Kidney glomerular epithelial cell (primary cell): Measurements from ENCODE around the gene MTSS2.

Experiments
- DNase-seq: peaks from one replicate; lab custom pipeline; 2025; lab: John Stamatoyannopoulos, UW

MTSS2 gene, protein sequence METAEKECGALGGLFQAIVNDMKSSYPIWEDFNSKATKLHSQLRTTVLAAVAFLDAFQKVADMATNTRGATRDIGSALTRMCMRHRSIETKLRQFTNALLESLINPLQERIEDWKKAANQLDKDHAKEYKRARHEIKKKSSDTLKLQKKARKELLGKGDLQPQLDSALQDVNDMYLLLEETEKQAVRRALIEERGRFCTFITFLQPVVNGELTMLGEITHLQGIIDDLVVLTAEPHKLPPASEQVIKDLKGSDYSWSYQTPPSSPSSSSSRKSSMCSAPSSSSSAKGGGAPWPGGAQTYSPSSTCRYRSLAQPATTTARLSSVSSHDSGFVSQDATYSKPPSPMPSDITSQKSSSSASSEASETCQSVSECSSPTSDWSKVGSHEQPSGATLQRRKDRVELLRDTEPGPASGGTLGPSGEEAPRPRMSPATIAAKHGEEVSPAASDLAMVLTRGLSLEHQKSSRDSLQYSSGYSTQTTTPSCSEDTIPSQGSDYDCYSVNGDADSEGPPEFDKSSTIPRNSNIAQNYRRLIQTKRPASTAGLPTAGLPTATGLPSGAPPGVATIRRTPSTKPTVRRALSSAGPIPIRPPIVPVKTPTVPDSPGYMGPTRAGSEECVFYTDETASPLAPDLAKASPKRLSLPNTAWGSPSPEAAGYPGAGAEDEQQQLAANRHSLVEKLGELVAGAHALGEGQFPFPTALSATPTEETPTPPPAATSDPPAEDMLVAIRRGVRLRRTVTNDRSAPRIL

DNA sequence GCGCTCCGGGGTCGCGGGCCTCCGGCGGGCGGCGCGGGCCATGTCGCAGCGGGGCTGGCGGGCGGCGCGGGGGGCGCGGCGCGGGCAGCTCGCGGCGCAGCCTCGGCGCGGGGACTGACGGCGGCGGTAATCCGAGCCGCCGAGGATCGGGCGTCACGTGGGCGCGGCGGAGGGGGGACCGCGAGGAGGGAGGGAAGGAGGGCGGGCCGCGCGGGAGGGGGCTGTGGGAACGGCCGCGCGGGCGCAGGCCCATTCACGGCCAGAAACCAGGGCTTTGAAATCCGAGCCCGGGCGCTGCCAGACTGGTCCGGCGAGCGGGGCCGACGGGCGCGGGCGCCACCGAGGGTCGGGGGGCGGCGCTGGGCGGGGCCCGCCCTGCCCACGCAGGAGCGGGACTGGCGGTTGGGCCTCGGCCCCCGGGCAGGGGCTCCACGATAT, at the start of gene MTSS2:
Gene MTSS2, minus strand, starts transcription at position 116 of the 438 bp plus-strand sequence. CDS start 262 bp downstream, outside the sequence.
- peak; percentile 20 for DNase-seq

DNA sequence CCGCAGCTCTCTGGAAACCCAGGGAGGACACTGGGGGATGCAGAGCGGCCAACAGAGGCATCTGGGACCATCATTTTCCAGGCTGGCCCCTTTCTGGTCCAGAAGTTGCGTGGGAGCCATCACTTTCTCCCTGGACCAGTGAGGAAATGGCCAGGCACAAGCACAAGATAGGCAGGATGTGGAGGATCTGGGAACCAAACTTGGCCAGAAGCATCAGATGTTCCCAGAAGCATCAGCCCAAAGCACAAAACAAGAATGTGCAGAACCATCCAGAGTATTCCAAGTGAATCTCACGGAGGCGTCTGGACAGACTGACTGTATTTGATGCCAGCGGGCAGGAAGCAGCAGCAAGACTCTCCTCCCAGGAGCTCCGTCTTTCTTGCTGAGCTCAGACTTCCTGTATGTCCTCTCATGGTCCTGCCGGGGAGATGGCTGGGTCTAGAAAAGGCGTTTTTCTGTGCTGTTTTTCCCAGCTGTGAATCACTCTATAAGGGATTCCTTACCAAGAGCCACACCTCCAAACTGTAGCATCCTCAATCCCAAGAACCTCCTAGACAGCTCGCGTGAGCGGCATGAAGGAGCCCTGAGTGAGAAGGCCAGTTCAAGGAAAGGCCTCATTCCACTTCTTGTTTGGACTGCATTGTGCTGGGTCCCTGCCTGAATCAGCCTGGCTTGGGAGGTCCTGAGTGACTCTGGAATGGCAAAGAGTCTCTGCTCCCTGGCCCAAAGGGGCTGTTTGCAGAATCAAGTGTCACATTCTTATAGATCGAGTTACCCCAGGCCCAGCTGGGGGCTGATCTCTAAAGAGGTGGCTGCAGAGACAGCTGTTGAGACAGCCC, 49.5 kb upstream of the MTSS2 start:
- no peak for DNase-seq

DNA sequence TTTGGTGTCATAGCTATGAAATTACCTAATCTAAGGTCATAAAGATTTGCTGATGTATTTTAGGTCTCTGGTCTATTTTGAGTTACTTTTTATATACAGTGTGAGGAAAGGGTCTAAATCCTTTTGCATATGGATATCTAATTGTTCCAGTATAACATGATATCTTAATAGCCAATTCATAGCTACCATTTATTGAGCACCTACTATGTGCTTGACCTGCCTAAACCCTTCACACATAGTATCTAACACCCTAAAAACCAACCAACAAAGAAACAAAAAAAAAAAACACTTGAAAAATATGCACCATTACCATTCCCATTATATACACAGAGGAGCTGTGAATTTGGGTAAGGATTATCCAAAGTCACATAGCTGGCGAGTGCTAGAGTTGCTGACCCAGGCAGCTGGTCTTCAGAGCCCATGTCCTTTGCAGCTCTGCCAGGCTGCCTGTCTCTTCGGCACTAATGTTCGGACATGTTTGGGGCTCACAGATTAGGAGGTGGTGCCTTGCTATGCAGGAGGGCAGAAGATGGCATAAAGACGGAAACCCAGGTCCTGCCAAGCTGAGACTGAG, 48.8 kb upstream of the MTSS2 start:
- DNase-seq = no peak

DNA sequence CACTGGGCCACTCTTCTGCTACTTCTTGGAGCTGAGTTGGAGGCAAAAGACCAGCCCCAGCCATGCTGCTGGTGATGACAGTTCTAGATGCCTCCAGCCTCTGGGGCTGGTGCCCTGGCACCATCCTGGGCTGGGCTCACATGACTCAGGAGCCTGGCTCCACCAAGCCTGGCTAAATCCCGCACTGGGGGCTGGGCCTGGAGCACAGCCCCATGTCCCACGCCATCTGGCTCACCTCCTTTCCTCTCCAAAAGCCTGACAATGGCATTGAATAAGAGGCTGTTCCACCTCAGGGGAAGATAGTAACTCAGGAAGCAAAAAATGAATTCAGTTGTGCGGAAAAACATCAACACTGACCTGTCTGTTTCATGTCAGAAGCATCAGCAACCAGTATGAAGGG, 45.1 kb upstream of the MTSS2 start:
- no peak for DNase-seq

DNA sequence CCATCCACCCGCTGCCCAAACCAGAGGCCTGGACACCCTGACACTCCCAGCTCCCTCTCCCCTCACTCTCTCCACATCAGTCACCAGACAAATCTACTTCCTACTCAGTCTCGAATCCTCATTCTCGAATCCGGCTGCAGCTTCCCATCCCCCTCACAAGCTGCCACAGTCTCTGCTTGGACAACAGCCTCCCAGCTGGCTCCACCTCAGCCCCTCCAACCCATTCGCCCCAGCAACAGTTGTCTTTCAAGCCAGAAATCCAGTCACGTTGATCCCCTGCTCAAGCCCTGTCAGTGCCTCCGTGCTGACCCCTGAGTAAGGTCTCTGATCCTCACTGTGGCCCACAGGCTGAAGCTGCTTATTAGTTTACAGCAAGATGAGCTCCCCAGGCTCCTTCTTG, 44.2 kb upstream of the MTSS2 start:
- DNase-seq = no peak

DNA sequence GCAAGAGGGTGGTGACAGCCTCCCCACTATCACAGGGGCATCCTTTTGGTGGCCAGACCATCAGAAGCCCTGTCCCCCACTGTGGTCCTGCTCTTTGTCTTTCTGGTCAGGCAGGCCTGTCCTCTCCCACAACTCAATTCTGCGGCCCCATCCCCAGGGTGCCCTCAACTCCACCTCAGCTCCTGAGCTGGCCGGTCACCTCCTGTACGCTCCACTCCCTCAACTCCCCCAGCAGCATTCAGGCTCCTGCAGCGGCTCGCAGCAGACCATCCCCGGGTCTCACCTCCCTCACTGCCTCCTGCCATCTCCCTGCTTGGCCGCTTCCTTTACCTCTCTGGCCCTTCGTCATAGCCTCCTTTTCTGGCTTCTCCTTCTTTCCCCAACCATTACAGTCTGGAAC, 43.4 kb upstream of the MTSS2 start:
- DNase-seq = no peak

DNA sequence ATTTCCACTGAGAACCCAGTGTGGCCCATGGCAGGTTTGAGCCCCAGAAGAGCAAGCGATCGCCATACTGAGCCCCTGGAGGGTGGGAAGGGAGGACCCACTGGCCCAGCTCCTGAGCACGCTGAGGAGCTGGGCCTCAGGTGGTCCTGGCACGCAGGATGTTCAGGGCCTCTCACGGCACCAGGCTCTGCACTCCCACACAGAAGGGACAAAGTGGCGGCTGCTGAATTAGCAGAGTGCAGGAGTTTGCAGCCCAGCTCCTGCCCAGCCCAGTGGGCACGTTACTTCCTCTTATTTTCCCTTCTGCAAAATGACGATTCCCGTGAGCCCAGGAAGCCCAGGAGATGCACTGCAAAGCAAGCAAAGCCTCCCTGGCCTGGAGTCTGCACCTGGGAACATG, 42.3 kb upstream of the MTSS2 start:
- DNase-seq = no peak

DNA sequence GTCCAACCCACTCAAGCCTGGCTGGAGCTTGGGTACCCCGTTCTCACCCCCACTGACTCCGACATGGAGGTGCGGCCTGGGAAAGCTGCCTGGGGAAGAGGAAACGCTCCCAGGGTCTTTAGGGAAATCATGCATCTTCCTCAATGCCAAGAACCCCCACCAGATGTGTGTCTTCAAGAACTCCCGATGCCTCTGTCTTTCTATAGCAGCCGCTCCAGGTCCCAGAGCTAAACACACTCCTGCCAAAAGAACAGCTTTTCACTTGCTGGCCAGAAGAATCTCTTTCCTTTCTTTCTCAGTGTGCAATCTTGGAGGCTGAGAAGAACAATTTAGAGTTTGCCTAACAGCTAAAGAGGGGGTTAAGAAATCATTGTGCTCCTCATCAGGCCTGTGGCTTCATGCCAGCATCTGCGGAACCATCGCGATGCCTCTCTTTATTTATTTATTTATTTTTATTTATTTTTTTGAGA, 41.1 kb upstream of the MTSS2 start:
- DNase-seq = no peak

DNA sequence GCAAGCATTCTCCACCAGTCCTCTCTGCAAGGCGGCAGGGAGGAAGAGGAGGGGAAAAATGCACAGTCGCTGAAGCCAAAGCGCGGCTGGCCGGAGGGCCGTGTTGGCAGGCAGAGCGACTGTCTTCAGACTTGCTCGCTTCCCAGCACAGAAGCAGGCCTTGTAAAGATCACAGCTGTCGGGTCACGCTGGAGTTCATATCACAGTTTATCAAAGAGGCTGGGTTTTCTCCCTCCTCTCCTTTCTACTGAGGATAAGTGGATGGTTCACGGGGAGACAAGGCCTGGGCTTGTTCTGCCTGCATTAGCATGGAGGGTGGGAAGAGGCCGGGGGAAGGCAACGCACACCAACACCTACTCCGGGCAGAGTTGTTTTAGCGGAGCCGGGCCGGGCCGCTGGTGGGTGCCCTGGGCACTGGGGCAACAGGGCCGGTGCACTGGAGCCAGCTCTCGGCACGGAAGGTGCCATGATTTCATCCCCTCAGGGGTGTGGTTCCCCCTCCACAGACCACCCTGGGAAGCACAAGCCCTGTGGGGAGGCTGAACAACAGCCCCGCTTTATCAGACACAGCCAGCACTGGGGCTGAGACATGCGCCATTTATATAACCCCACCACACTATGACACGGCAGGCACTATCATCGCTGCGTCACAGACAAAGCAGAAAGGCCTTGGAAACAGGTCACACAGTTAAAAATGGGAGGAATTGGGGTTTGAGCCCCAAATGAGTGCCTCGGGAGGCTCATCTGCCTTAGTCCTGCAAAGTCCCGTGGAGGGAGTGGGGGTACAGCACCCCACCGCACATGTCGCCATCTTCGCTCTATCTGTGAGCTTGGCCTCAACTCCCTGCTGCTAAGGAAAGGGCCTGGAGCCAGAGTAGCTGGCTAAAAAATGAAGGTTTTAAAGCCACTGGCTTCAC, 40.3 kb upstream of the MTSS2 start:
- DNase-seq = no peak

DNA sequence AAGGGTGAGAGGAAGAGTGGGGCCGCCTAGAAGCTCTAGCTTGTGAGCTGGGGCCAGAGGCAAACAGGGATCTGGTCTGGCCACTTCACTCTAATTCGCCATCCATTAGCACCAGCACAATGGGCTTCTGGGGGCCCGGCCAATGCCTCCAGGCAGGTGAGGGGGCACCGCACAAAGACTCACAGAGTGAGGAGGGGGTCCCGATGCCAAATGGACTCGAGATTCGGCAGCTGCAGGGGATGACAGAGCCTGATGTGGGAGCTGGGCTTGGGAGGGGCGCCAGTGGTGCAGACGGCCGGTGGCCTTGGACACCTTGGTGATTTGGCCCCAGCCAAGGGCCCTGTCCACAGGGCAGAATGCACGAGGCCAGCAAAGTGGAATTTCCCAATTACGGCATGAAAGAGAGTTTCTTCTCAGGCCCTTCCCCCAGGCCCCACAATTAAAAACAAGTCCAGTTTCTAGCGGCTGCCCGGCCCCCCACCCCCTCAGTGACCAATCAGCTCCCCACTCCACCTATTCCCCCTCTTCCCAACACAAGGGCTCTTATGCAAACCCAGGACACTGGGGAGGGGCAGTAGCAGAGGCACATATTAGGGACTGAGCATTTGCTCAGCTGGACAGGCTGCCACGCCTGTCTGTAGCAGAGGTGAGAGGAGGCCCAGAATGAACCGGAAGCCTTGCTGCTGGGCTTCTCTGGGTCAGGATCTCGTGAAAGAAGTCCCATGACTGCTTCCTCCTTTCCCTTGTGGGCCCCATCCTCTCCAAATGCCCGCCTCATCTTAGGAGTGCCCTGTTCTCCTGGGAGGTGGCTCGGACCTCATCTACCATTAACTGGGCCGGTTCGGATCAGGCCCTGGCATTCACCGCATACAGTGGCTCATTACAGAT, 39.4 kb upstream of the MTSS2 start:
- no peak for DNase-seq

DNA sequence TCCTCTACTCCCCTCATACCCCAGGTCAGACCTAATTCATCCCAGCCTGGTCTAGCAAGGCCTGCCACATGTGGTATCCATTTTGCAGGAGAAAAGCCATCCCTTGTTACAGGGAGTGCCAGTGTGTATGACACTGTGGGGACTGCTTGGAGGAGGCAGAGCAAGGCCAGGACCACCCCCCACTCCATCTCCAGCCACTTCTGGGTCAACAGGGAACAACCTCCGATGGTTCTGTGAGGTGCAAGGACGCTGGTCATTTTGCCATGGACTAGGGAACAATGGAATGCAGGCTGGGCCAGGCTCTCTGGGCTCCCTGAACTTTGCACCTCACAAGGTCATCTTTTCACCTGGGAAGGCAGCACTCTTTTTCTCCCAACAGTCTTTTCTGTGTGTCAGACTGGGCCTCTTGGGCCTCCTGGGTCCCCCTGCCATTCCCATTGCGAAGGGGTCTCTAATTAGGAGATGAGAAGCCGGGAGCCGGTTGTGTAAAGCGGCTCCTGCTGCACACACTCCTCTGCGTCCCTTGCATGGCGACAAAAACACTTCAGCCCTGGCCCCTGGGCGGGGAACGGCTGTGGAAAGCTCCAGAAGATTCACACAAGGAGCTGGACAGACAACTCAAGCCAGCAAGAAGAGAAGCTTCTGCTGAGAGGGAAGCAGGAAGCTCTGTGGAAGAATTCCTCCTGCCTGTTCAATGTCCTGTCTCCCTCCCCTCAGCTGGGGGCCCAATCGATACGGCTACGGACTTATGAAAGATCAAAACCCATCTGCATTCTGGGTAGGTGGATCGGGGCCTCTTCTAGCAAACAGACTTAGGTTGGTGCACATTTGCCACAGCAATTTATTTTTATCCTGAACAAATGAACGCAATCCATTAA, 38.5 kb upstream of the MTSS2 start:
- DNase-seq = no peak

DNA sequence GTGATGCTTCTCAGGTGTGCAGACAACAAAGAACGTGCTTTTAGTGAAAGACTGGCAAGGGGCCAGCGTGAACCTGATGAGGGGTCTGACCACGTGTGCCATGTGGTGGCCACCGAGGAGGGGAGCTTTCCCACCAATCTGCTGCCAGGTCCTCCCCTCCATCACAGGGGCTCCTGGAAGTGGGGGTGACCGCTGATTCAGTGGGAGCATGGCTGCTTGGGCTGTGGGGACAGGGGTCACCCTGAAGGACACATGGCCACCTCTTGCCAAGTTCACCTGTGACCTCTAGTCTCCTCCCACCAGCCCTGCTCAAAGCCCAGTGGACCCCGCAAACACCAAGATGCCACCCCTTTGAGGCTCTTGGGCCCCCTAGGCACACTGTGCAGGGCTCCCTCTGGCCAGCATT, 37.9 kb upstream of the MTSS2 start:
- no peak for DNase-seq

DNA sequence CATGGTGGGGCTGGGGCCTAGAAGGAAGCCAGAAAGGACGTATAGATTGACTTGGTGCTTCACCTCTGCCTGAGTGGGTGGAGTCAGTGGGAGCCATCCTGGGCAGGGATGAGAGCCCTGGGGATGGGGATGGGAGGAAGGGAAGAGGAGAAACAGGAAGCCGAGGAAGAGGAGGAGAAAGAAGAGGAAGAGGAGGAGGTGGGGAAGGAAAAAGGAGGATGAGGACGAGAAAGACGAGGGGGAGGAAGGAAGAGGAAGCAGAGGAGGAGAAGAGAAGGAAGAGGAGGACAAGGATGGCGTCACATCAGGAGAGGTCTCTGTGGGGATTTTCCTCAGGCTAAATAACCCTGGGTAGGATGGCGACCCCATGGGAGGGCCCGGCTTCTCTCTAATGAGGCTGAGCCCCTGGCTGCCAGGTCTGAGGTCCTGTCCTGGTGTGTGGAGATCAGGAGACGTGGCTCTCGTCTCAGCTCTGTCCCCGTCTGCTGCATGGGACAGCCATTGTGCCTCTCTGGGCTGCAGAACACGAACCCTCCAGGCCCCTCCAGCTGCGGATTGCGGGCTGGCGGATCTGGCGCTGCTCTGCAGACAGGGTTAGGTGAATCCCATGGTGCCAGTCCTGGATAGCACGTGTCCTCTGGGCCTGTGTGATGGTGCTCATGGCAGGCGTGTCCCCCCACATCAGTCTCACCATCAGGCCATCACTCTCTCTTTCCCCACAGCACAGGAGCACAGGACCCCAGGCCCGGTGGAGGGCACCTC, 35.5 kb upstream of the MTSS2 start:
- DNase-seq = no peak

DNA sequence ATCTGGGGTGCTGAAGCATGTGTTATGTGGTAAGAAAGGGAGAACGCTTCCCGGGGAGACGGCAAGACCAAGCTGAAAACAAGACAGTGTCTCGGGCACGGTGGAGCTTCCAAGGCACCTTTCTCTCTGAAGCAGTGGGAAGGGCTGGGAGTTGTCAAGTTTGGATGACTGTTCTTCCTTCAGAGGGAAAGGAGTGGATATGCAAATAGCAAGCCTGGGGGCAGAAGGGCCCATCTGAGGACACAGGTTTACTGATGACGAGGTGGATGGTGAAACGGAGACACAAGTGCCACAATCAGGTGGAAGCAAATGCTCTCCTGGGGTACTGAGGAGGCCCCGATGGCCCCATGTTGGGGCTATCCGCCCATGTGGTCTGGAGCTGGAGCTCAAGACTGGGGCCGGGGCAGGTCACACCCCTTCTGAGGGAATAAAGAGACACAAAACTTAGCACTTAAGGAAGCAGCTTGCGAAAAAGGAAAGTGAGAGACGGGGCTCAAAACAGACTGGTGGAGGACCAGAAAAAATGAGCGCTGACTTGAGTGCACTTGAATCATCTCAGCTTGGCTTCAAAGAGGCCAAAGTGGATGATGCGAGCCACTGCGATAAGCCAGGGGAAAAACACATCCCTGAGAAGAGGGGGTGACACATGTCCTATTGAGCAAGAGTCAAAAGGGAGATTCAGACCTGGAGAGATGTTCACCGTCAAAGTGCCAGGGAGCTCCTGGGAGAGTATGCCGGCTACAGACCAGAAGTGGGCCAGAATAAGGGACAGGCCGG, 34.8 kb upstream of the MTSS2 start:
- DNase-seq = no peak

DNA sequence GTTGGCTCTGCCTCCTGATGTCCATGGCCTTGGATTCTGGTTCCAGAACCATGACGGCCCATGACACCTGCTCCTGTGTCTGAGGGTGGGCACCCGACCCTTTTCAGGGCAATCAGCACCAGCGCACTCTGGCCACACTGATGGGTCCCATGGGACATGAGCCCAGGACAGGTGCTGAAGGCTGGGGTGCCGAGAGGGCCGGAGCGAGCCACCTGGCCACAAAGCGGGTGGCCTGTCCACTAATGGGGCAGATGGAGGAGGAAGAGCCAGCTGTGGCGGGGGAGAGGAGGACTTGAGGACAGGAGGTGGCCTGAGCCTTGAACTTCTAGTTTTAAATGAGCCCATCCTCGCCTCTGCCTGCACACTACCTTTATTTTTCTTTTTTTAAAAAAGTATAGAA, 31.2 kb upstream of the MTSS2 start:
- no peak for DNase-seq

DNA sequence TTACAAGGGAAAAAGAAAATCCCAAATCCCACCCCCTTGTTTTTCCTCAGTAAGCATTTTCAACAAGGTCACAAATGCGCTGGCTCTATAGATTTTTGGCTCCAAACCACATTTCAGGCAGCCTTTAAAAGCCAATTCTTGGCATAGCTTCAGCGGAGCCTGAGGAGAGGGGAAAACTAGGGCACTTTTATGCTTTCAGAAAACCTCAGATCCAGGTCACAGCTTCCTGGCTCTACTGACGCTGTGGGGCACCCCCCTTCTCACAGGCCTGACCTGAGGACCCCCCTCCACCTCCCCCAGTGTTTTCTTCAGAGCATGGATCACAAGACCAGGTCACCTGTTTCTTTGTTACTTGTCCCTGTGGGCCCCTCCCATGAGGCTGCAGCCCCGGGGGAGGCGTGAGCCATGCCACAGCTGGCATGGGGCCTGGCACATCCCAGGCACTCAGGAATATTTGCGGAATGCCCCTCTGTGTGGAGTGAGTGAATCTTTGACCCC, 30.1 kb upstream of the MTSS2 start:
- DNase-seq = peak; percentile 33
